GM12878 (cell line): Measurements from ENCODE around the gene SRRM5. TPM values are rescaled to one million over a fixed set of nuclear protein-coding genes. Genes with fewer than 3 reads are reported as not detected.

ENCODE experiments used
- ATAC-seq: fragments of 200-7000 bp; cut with Tn5 transposase; 3 replicates; pipeline ENCODE4 v1.9.1; 2020; ENCODE audit warnings: mild to moderate bottlenecking, moderate library complexity
- BruUV-seq: library from RNA; stranded (reverse); fragments of 400-500 nt; replicated peaks from 2 replicates; lab custom pipeline; 2021; lab: Mats Ljungman, UMichigan
- CTCF ChIA-PET: fragments of 300-600 bp; sonication (Branson Sonifier 250); formaldehyde crosslinking; extraction: SDS; loops from one replicate; lab custom pipeline; 2021; ENCODE audit warnings: inconsistent platforms; lab: Yijun Ruan, JAX
- POLR2A ChIA-PET: fragments of 350-600 bp; formaldehyde crosslinking; extraction: SDS; loops from one replicate; lab custom pipeline; 2021; ENCODE audit warnings: inconsistent platforms; lab: Charles Lee
- RAD21 ChIA-PET: fragments of 300-600 bp; sonication (Branson Sonifier 250); formaldehyde crosslinking; loops from one replicate; lab custom pipeline; 2023; ENCODE audit warnings: antibody characterized with exemption; ENCODE audit not compliant: unreplicated experiment; lab: Charles Lee
- SMC1A ChIA-PET: fragments of 300-600 bp; sonication (Branson Sonifier 250); formaldehyde crosslinking; loops from one replicate; lab custom pipeline; 2023; ENCODE audit not compliant: unreplicated experiment, uncharacterized antibody; lab: Charles Lee
- DNase-seq: peaks from one replicate; pipeline ENCODE4 v3.0.0-alpha.2; 2011; ENCODE audit warnings: low read depth, low spot score
- FAIRE-seq: peaks from 3 replicates; lab custom pipeline; 2011; peaks lifted over from hg19 to GRCh38; lab: Jason Lieb, UNC
- H2AFZ ChIP-seq: 2 replicates; pipeline ENCODE4 v1.6.0; 2011; ENCODE audit warnings: low read depth, low read length, control low read depth; ENCODE audit not compliant: control insufficient read depth
- H3K27ac ChIP-seq: 2 replicates; pipeline ENCODE4 v1.5.1; 2011; ENCODE audit warnings: control low read depth; ENCODE audit not compliant: control insufficient read depth, insufficient read depth
- H3K27me3 ChIP-seq, 2 experiments: replicated peaks in 1 of 2; 2 replicates each; pipeline versions ENCODE4 v1.6.0 to v1.6.1; 2011; ENCODE audit warnings: low read length in 1 of 2; ENCODE audit not compliant: control insufficient read depth in 2 of 2, insufficient read depth in 2 of 2
- H3K36me3 ChIP-seq, 2 experiments: 2 replicates each; pipeline ENCODE4 v1.5.1; 2011; ENCODE audit warnings: low read length in 1 of 2; ENCODE audit not compliant: control insufficient read depth in 2 of 2, insufficient read depth in 2 of 2
- H3K4me1 ChIP-seq: 2 replicates; pipeline ENCODE4 v1.6.1; 2011; ENCODE audit warnings: mild to moderate bottlenecking, low read length, moderate library complexity, mixed read lengths; ENCODE audit not compliant: control insufficient read depth, insufficient read depth
- H3K4me2 ChIP-seq: 2 replicates; pipeline ENCODE4 v1.6.0; 2011; ENCODE audit warnings: control low read depth; ENCODE audit not compliant: control insufficient read depth, insufficient read depth
- H3K4me3 ChIP-seq: fragments of 200-600 bp; sonication (generic); 2 replicates; pipeline ENCODE4 v1.5.1; 2016
- H3K79me2 ChIP-seq: 2 replicates; pipeline ENCODE4 v1.6.0; 2011; ENCODE audit warnings: low read length; ENCODE audit not compliant: control insufficient read depth, insufficient read depth
- H3K9ac ChIP-seq: 2 replicates; pipeline ENCODE4 v1.8.0; 2011; ENCODE audit warnings: low read length, control low read depth, mixed read lengths; ENCODE audit not compliant: control insufficient read depth, insufficient read depth
- H3K9me3 ChIP-seq: replicated peaks from 3 replicates; pipeline ENCODE4 v1.5.1; 2011; ENCODE audit warnings: mild to moderate bottlenecking, low read length; ENCODE audit not compliant: control insufficient read depth, insufficient read depth
- H4K20me1 ChIP-seq: 2 replicates; pipeline ENCODE4 v1.6.0; 2011; ENCODE audit not compliant: control insufficient read depth, insufficient read depth
- BMI1 ChIP-seq: fragments of 450-650 bp; IDR thresholded peaks from 2 replicates; pipeline ENCODE4 v1.6.1; 2016; ENCODE audit warnings: mild to moderate bottlenecking, moderate library complexity, borderline replicate concordance
- E2F8 ChIP-seq: fragments of 450-650 bp; IDR thresholded peaks from 2 replicates; pipeline ENCODE4 v1.6.1; 2018; ENCODE audit warnings: mild to moderate bottlenecking, low read depth, moderate library complexity; ENCODE audit not compliant: partially characterized antibody
- FOS ChIP-seq: IDR thresholded peaks from 3 replicates; pipeline ENCODE4 v1.6.1; 2011; ENCODE audit warnings: borderline replicate concordance; ENCODE audit not compliant: insufficient read length; ENCODE audit errors: extremely low read depth
- HCFC1 ChIP-seq: fragments of 150-350 bp; IDR thresholded peaks from 2 replicates; pipeline ENCODE4 v1.6.1; 2014; ENCODE audit warnings: low read length
- KAT2A ChIP-seq: conservative IDR thresholded peaks from 2 replicates; pipeline ENCODE4 v1.6.1; 2011; ENCODE audit warnings: low read depth, low read length; ENCODE audit not compliant: control insufficient read depth
- MTA2 ChIP-seq: fragments of 450-650 bp; IDR thresholded peaks from 2 replicates; pipeline ENCODE4 v1.6.1; 2016; ENCODE audit warnings: low read depth, mild to moderate bottlenecking, moderate library complexity
- NRF1 ChIP-seq: conservative IDR thresholded peaks from 2 replicates; pipeline ENCODE4 v1.6.1; 2011; ENCODE audit warnings: mild to moderate bottlenecking, low read depth, low read length, improper control_type of control experiment
- PAX5 ChIP-seq: IDR thresholded peaks from 2 replicates; pipeline ENCODE4 v1.6.1; 2011; ENCODE audit warnings: low read depth, low read length, borderline replicate concordance
- RB1 ChIP-seq: fragments of 450-650 bp; formaldehyde crosslinking; IDR thresholded peaks from 2 replicates; pipeline ENCODE4 v1.6.1; 2017; ENCODE audit warnings: mild to moderate bottlenecking, borderline replicate concordance
- SPI1 ChIP-seq: IDR thresholded peaks from 2 replicates; pipeline ENCODE4 v1.6.1; 2011; ENCODE audit warnings: low read depth, mild to moderate bottlenecking, low read length, moderate library complexity, borderline replicate concordance; ENCODE audit not compliant: insufficient read depth
- SUPT20H ChIP-seq: IDR thresholded peaks from 2 replicates; pipeline ENCODE4 v1.6.1; 2011; ENCODE audit warnings: low read depth, mild to moderate bottlenecking, low read length, moderate library complexity, borderline replicate concordance; ENCODE audit not compliant: control insufficient read depth
- TAF1 ChIP-seq: IDR thresholded peaks from 2 replicates; pipeline ENCODE4 v1.6.1; 2011; ENCODE audit warnings: mild to moderate bottlenecking, low read depth, low read length, borderline replicate concordance
- WRNIP1 ChIP-seq: IDR thresholded peaks from 2 replicates; pipeline ENCODE4 v1.6.1; 2011; ENCODE audit warnings: low read depth, low read length, improper control_type of control experiment, borderline replicate concordance
- YY1 ChIP-seq: IDR thresholded peaks from 2 replicates; pipeline ENCODE4 v1.6.1; 2011; ENCODE audit warnings: low read depth, mild to moderate bottlenecking, low read length
- WGBS: methylation state at CpG from one replicate; pipeline ENCODE4 v1.1.6; 2016; ENCODE audit warnings: low lambda C conversion rate; ENCODE audit not compliant: insufficient replicate concordance, insufficient coverage; ENCODE audit errors: missing lambda C conversion rate; 5-methylcytosine and 5-hydroxymethylcytosine counted together
- in situ Hi-C: fragments of 300-500 bp; cut with MboI; formaldehyde crosslinking; loops from 9 replicates; pipeline ENCODE4 v1.14.3; 2018; ENCODE audit warnings: mixed read lengths
- intact Hi-C: fragments of 100-400 bp; cut with micrococcal nuclease; formaldehyde crosslinking; loops from one replicate; pipeline ENCODE4 v1.14.2; 2022; ENCODE audit not compliant: unreplicated experiment
- polyA plus RNA-seq, 11 experiments: library from polyadenylated mRNA; depleted of rRNA in 4 of 11; unstranded in 6 of 11; stranded (reverse) in 5 of 11; fragments of >200 nt; fragmentation: Nextera tagmentation in 4 of 11; fragmentation: Illumina TruSeq in 1 of 11; extraction: Ambion mirVana in 4 of 11; extraction: Trizol in 1 of 11; gene quantifications; 1 replicate in 1 of 11; 2 replicates in 10 of 11; pipeline versions ENCODE4 v1.2.1 to v1.2.3, GENCODE V29; 2011 to 2016; ENCODE audit warnings: inconsistent platforms in 2 of 11, missing spikeins in 2 of 11, low read depth in 1 of 11
- total RNA-seq, 4 experiments: library from RNA; depleted of rRNA in 3 of 4; stranded (reverse); fragments of >200 nt in 3 of 4; fragmentation: Illumina TruSeq in 1 of 4; extraction: Trizol in 1 of 4; gene quantifications; 2 replicates each; pipeline versions ENCODE4 v1.2.1 to v1.2.3, GENCODE V29; 2013 to 2021

The SRRM5 gene
- total and polyA plus RNA-seq, 10 of the 15 experiments (the other 5 are each of a cell fraction or from before 2014, with no cell fraction given), result 0.06 to 0.38 (median 0.24) TPM; not detected in 2

DNA sequence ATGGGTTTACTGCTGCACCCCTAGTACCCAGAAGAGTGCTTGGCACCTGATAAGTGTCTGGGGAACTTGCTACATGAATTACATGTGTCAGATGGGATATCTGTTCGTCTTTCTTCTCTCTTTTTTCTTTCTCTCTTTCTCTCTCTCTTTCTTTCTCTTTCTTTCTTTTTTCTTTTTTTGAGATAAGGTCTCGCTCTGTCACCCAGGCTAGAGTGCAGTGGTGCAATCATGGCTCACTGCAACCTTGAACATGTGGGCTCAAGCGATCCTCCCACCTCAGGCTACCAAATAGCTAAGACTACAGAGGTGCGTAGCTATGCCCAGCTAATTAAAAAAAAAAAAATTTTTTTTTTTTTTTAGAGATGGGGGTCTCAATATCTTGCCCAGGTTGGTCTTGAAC lies 21.6 kb downstream of the SRRM5 start:
- ChIA-PET POLR2A (interaction anchor here (0.6 kb wide), 1 partner anchor 58 kb away, joined by 5 read pairs; the partner anchor contains the start of gene PINLYP), CTCF (no interaction called here)
- 18% methylated on average over 4 of the region's 4 CpGs for WGBS

More for the DNA sequence above, 21.6 kb downstream of the SRRM5 start:
- SMC1A ChIA-PET, result no interaction called here
- no peak for TF ChIP-seq TAF1
- no peak for TF ChIP-seq YY1
- TF ChIP-seq E2F8, result no peak
- no peak for TF ChIP-seq HCFC1
- TF ChIP-seq FOS, result no peak
- TF ChIP-seq WRNIP1, result no peak
- TF ChIP-seq PAX5, result no peak
- TF ChIP-seq RB1, result no peak
- TF ChIP-seq BMI1, result no peak
- TF ChIP-seq SPI1, result no peak
- TF ChIP-seq SUPT20H, result no peak
- TF ChIP-seq NRF1, result no peak
- no peak for TF ChIP-seq MTA2
- no peak for TF ChIP-seq KAT2A
- in situ Hi-C loops (no loop called here), intact Hi-C loops (no loop called here)
- no peak for ATAC-seq
- RAD21 ChIA-PET, result no interaction called here
- H3K27me3 ChIP-seq, result peaks cover 2 to 5% of the 10 kb centered on the region in 2 experiments
- no peak overlapping the region for H3K4me2 ChIP-seq
- no peak overlapping the region for H3K4me3 ChIP-seq
- peaks cover 2% of the 10 kb centered on the region for H3K4me1 ChIP-seq
- BruUV-seq, result no TSS peak
- no peak overlapping the region for H2AFZ ChIP-seq
- no peaks in the 10 kb centered on the region for H4K20me1 ChIP-seq
- H3K36me3 ChIP-seq, result no peaks in the 10 kb centered on the region
- H3K27ac ChIP-seq, result no peak overlapping the region
- FAIRE-seq, result no peak
- no peak for DNase-seq
- no peaks in the 10 kb centered on the region for H3K79me2 ChIP-seq
- no peak overlapping the region for H3K9ac ChIP-seq
- H3K9me3 ChIP-seq, result no peaks in the 10 kb centered on the region
